Choroid plexus epithelial cell (primary cell): Measurements from ENCODE around the gene MAD1L1.
A peak's percentile ranks its signal among the peaks of the same experiment; 100 is the strongest.

Source experiments
- DNase-seq: peaks from one replicate; pipeline ENCODE4 v3.0.0-alpha.2; 2010; ENCODE audit warnings: low read depth
- H3K4me3 ChIP-seq: 2 replicates; pipeline ENCODE4 v1.5.1; 2011; ENCODE audit warnings: low read depth, mild to moderate bottlenecking, control low read depth, low read length, moderate library complexity
- TF ChIP-seq, protein P1 (sequence below): conservative IDR thresholded peaks from 2 replicates; pipeline ENCODE4 v1.5.1; 2011; ENCODE audit warnings: low read depth, mild to moderate bottlenecking, control low read depth, inconsistent platforms, low read length, moderate library complexity

The MAD1L1 gene

DNA sequence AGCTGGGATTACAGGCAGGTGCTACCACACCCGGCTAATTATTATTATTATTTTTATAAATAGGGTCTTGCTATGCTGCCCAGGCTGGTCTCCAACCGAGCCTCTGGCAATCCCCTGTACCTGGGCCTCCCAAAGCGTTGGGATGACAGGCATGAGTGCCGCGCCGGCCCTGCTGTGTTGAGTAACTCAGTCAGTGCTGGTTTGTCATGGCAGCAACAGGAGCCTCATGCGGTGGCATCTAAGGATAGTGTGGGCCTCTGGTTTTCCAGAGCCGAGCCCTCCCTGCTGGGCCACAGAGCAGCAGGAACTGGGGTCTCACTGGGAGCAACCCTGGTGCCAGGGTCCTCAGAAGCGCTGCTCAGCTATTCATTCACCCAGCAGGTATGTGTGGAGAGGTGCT lies 318.0 kb downstream of the MAD1L1 start:
- TF ChIP-seq, protein P1, sequence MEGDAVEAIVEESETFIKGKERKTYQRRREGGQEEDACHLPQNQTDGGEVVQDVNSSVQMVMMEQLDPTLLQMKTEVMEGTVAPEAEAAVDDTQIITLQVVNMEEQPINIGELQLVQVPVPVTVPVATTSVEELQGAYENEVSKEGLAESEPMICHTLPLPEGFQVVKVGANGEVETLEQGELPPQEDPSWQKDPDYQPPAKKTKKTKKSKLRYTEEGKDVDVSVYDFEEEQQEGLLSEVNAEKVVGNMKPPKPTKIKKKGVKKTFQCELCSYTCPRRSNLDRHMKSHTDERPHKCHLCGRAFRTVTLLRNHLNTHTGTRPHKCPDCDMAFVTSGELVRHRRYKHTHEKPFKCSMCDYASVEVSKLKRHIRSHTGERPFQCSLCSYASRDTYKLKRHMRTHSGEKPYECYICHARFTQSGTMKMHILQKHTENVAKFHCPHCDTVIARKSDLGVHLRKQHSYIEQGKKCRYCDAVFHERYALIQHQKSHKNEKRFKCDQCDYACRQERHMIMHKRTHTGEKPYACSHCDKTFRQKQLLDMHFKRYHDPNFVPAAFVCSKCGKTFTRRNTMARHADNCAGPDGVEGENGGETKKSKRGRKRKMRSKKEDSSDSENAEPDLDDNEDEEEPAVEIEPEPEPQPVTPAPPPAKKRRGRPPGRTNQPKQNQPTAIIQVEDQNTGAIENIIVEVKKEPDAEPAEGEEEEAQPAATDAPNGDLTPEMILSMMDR = no peak
- no peak for DNase-seq
- no peak overlapping the region for H3K4me3 ChIP-seq

DNA sequence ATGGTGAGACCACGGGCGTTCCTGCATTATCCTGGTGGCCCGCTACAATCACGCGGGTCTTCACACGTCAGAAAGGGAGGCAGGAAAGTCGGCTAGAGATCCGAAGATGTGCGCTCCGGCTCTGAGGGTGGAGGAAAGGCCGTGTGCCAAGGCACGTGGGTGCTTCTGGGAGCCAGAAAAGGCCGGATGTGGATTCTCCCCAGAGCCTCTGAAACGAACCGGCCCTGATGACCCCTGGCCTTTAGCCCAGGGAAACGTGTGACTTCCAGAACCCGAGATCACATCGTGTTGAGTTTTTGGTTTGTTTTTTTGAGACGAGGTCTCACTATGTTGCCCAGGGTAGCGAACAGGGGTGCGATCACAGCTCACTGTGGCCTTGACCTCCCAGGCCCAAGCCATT lies 318.4 kb downstream of the MAD1L1 start:
- no peak for DNase-seq
- TF ChIP-seq, protein P1 = no peak
- no peak overlapping the region for H3K4me3 ChIP-seq

DNA sequence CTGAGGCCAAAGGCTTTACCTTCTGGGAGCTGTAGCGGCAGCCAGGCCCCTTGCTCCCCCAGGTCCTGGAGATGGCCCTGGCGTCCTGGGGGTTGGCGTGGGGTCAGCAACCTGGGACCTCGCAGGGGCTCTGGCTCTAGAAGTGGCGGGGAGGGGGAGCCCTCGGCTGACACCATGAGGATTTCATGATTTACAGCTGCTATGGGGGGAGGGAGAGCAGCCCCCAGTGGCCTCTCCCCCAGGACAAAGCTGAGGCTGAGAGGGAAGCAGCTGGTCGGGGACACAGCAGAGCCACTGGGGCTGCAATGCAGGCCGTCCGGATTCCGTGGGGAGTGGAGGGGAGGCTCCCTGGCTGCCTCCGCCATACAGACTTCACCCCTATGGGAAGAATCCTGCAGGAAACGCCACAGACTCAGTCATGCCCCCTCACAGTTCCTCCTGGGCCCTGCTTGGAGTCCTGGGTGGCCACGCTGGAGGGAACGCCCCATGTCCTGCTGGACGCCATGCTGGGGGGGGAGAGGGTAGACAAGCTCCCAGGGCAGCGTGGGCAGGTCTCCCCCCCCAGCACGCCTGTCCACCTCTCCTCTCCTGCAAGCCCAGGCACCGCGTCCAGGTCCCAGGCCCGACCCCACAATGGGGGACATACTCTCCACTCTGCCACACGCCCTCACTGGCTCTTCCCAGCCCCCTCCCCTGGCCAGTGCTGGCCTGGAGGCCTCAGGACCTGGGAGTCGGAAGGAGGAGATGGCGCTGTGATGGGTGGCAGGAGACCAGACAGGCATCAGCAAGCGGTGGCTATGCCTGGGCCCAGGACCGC lies 319.1 kb downstream of the MAD1L1 start:
- TF ChIP-seq, protein P1 = no peak
- DNase-seq = no peak
- H3K4me3 ChIP-seq = no peak overlapping the region

DNA sequence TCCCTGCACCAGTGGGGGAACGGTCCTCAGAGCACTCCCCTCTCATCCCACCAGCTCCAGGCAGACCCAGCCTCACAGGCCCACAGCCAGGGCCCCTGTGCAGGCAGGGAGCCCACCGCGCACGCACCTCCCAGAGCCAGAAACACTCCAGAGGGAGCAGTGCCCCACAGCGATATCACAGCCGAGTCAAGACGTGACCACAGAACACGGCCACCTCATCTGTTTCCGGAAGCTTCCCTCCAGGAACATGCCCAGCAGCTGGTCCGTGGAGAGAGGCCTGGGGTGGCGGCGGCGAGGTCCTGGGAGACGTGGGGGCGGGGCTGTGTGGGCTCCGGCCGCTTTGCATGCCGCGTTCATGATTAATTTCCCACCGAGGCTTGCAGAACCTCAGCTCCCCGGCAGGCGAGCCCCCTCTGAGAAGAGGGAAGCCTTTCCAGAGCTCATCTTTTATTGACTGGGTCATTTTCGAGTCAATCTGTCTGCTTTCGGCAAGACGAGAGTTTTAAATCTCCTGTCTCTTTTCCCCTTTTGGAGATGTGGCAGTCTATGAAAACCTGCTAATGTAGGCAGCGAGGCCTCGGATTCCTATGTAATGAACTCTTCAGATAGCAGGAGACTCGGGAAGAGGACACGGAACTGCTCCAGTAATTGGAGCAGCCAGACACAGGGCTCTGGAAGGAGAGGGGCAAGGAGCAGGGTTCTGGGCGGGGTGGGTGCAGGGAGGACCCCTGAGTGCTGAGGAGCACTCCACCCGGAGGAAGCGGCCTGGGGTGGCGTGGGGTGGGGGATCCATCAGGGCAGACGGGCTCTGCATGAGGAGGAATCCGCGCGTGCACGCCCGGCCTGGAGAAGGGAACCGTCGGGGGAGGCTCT lies 319.9 kb downstream of the MAD1L1 start:
- peak; percentile 79 for DNase-seq
- H3K4me3 ChIP-seq = no peak overlapping the region
- TF ChIP-seq, protein P1 = peak; percentile 55

DNA sequence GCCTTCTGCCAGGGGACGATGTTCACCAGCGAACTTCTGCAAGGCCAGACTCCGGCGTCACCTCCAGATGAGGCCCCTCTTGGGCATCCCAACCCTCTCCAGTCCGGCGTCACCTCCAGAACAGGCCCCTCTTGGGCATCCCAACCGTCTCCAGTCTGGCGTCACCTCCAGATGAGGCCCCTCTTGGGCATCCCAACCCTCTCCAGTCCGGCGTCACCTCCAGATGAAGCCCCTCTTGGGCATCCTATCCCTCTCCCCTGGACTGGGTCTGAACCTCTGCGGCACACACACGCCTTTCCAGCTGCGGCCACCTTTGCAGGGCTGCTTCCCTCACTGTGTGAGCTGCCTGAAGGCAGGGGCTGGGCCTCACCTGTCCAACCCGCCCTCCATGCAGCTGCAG lies 321.2 kb downstream of the MAD1L1 start:
- no peak overlapping the region for H3K4me3 ChIP-seq
- TF ChIP-seq, protein P1 = no peak
- no peak for DNase-seq

DNA sequence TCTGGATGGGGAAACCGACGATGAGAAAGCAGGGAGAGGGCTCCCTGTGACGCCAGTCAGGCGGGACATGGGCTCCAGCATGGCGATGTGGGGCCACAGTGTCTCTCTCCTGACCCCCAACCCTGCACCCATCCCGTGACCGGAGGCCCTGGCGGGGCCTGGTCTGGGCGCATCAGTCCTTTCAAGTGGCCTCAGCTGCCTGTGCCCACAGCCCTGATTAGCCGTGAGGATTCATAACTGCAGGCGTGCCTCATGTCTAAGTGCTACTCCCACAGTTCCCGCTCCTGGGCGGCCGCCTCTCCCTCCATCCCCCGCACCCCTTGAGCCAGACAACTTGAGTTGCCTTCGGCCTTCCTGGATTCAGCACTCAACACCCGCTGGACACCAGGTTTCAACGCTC lies 321.9 kb downstream of the MAD1L1 start:
- H3K4me3 ChIP-seq = no peak overlapping the region

More for the DNA sequence above, 321.9 kb downstream of the MAD1L1 start:
- TF ChIP-seq, protein P1 = no peak
- no peak for DNase-seq
